Cardiac septum (tissue), 1 donor: ENCODE data around the gene ISM2. TPM values are rescaled to one million over a fixed set of nuclear protein-coding genes. Genes with fewer than 3 reads are reported as not detected.

ENCODE experiments used
- DNase-seq: peaks from one replicate; pipeline ENCODE4 v3.0.0-alpha.2; 2020; ENCODE audit warnings: low spot score
- intact Hi-C: fragments of 100-400 bp; cut with DNase I; formaldehyde crosslinking; loops from one replicate; pipeline ENCODE4 v1.14.0; 2022
- total RNA-seq: library from RNA; stranded (reverse); fragmentation: NEBNext Ultra II Directional; extraction: Animal tissue kit (Norgen Biotek cat#: 25700); gene quantifications from one replicate; pipeline ENCODE4 v1.2.1, GENCODE V29; 2021
- donor health status: DM: no; HTN: no; CAD: no.

ISM2 gene
- total RNA-seq, 1 donor from 2014 or later: not detected

DNA sequence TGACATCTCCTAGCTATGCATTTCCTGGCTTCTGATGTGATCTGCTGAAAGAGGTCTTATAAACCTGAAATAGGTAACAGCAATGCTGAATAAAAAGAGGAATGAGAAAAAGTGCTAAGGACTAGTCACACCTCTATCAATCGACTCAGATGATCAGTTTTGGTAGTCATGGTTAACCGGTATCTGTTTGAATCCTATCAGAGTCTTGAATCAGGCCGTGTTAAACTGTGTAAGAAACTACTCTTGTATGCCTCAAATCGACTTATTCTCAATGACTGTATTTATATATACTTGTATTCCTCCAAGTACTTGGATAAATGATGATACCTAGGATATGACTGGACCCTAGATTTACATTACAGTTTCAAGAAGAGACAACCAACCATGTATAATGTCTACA lies 10.8 kb upstream of the ISM2 start:
- intact Hi-C loops: no loop called here
- no peak for DNase-seq

DNA sequence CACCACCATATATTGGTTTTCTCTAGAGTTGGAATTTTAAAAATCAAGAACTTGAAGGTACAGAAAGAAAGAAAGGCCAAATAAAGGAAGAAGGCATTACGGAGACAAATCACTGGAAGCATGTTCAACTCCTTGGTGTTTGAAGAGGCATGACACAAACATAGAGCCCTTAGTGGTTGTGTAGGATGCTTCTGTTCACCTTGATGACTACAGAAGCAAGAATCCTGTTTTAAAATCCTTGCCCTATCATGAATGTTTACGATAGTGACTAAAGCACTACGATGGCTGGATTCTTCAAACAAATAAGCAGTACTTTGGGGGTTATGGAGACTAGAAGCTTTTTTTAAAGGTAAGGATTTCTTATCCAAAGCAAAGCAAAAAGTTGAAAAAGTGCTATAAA lies 10.3 kb upstream of the ISM2 start:
- intact Hi-C loops: no loop called here
- DNase-seq: no peak

DNA sequence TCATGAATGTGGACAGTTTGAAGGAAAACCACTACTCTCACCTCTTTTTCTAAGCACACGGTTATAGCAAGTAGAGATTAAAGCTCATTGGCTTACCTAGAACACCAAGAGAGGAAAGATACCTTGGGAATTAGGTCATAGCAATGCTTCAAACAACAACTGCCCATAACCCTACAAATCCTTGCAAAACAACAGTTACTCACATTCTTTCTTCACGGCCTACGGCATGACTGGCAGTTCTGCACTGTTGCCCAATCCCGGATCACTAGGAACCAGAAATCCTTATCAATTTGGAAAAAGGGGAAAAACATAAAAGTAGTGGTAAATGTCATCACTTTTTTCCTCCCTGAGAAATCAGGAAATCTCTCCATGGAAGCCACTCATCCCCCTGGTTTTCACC lies 9.6 kb upstream of the ISM2 start:
- DNase-seq: no peak
- intact Hi-C loops: no loop called here

DNA sequence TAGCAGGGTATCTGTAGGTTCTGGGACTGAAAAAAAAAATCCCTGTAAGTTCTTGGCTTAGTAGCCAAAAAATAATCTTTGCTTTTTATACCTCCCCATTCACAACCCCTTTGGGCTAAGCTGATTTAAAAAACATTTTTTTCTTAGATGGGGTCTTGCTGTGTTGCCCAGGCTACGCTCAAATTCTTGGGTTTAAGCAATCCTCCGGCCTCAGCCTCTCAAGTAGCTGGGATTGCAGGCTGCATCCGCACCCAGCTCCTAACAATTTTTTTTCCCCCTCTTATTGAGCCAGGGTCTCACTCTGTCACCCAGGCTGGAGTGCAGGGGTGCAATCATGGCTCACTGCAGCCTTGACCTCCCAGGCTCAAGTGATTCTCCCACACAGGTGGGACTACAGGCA lies 9.1 kb upstream of the ISM2 start:
- intact Hi-C loops: no loop called here
- no peak for DNase-seq

DNA sequence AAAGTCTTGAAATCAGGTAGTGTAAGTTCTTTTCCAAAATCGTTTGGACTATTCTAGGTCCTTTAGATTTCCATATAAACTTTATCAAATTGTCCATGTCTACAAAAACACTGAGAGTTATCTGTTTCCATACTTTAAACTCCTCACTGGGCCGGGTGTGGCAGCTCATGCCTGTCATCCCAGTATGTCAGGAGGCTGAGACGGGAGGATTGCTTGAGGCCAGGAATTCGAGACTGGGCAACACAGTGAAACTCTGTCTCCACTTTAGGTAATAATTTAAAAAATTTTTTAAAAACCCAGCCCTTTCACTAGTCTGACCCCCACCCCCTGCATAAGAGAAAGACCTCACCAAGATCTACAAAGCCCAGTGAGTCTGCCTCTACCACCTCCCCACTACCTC lies 6.4 kb upstream of the ISM2 start:
- DNase-seq: peak; percentile 15
- intact Hi-C loops: no loop called here

DNA sequence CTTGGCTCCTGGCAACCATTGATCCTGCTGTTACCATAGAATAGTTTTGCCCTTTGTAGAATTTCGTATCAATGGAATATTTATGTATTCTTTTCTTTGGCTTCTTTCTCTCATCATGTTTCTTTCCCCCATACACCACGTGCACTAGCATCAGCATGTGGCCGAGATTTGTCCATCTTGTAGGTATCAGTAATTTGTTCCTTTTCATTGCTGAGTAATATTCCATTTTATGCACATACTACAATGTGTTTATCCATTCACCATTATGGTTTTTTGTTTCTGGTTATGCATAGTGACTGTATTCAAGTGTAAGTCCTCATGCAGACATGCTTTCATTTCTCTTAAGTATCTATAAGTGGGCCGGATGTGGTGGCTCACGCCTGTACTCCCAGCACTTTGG lies 4.5 kb upstream of the ISM2 start:
- DNase-seq: peak; percentile 15
- intact Hi-C loops: no loop called here

DNA sequence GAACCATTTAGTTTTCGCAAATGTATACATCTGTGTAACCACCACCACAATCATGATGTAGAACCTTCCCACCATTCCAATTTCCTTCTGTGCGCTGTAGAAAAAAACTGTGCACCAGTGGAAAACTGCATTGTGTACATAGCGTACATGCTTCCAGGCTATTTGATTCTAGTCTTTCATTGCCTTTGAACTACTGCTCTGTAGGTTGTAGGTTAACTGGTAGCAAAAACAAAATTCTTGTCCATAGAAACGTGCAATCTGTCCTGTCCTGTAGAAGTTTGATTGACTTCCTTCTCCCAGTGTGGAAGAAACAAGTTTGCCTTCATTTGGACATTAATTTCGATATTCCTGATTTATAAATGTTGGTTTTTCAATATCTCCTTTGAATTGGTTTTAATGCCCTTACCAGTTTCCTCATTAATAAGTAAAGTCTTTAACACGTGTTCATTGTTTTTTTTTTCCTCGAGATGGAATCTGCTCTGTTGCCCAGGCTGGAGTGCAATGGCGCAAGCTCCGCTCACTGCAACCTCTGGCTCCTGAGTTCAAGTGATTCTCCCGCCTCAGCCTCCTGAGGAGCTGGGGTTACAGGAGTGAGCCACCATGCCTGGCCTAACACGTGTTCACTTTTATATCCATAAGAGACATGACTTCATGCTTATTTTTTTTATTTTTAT lies 3.6 kb upstream of the ISM2 start:
- intact Hi-C loops: no loop called here
- peak; percentile 0 for DNase-seq

DNA sequence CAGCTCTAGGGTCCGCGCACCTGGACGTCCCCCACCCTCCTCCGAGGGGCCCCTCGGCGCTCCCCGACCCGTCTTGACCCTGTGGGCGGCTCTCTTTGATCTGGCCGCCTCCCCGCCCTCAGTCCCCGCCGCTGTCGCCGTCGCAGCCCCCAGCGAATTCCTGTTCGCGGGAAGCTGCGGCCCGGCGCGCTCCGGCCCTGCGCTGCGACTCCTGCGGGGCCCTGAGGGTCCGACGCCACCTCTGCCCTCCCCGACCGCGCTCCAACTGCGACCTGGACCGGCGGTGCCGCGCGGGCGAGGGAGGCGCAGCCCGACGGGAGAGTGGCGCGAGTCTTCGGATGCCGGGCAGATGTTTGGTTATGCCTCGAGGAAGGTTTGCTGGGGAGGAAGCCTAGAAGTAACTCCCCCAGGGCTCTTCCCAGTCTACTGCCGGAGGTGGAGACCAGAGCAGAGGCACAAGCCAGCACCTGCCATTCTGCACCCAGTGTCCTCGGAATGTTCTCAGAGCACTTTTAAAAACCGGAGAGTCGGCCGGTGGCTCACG lies 440 bp upstream of the ISM2 start:
- intact Hi-C loops: no loop called here
- peak; percentile 43 for DNase-seq

DNA sequence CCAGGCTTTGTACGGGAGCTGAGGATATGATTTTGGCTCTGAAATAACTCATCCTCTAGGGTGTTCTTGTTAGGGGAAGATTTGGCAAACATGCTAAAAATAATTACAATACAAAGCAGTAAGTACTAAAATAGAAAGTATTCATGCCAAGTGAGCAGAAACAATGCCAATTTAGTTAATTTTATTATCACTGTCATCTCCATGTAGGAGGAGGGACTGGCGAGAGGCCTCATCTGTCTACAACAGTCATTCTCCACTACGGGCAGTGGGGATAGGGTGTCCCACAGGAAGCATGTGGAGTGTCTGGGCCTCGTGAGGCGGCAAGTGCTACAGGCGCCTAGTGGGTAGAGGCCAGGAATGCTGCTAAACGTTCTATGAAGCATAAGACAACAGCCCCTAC lies 3.3 kb downstream of the ISM2 start:
- intact Hi-C loops: no loop called here

DNA sequence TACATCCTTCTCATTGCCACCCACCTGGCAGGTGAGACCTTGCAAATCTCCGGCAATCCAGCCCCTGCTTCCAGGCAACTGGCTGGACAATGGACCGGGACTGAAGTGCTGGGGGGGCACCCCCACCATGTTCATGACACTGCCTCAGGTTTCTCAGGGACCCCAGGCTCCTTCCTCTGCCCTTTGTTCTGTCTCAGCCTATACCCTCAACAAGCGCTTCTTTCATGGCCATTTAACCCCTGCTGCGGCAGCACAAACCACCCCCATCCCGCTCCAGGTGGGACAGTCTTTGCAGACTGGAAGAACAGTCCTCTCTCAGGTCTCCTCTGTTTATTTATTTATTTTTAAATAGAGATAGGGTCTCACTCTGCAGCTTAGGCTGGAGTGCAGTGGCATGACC lies 7.6 kb downstream of the ISM2 start:
- intact Hi-C loops: no loop called here
- DNase-seq: no peak

More for the DNA sequence above, 3.3 kb downstream of the ISM2 start:
- no peak for DNase-seq

DNA sequence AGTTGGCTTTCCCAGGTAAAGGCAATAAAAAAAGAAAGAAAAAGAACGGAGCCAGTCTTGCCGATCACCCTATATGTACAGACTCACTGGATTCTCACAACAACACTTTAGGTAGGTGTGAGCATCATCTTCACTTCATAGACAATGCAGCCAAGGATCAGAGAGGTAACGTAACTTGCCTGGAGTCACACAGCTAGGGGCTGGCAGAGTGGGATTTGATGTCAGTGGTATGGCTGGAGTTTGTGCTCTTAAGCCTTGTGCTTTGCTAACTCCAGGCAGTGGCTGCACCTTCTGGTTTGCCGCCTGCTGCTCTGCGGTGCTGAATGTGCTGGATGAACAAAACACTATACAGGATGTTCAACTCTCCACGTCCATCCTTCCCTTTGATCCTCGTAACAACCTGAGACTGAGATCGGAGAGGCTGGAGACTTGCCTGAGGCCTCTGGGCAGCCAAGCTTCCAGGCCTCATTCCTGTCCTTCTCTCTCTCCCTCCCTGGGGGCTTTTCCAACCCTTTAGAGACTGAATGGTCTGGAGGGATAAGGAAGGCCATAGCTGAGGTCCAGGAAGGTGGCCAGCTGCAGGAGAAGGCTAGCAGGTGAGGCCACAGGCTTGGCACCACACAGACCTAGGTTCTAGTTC lies 8.1 kb downstream of the ISM2 start:
- intact Hi-C loops: no loop called here
- no peak for DNase-seq

DNA sequence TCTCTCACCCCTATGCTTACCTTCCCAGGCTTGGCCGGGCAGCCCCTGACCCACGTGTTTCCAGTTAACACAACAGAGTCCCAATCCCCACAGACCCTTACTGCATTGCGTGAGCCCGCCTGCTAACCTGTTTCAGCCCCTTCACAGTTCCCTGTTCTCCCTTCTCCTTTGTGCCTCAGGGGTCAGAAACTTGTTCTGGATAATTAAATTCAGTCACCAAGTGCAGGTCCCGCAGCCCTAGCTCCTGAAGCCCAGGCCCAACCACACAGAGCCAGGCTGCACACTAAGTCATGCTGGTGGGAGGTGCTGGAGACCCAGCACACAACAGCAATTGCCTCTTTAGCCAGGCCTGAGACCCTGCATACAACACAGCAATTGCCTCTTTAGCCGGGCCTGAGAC lies 9.6 kb downstream of the ISM2 start:
- intact Hi-C loops: no loop called here
- no peak for DNase-seq

DNA sequence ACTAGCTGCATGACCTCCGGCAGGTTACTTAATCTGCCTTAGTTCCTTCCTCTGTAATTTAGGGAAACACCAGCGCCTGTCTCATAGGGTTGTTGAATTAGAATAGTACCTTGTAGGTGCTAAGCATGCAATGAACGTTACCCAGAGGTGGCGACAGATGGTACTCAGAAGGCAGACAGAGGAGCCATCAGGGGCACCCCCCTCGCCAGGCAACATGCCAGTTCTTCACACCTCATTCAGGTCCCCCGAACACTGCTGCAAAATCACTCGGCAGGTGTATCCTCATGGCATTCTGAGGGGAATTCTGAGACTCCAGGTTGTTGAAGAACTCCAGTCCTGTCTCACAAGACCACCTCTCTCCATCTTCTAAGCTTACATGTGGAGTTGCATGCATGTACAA lies 10.1 kb downstream of the ISM2 start:
- no peak for DNase-seq
- intact Hi-C loops: no loop called here

DNA sequence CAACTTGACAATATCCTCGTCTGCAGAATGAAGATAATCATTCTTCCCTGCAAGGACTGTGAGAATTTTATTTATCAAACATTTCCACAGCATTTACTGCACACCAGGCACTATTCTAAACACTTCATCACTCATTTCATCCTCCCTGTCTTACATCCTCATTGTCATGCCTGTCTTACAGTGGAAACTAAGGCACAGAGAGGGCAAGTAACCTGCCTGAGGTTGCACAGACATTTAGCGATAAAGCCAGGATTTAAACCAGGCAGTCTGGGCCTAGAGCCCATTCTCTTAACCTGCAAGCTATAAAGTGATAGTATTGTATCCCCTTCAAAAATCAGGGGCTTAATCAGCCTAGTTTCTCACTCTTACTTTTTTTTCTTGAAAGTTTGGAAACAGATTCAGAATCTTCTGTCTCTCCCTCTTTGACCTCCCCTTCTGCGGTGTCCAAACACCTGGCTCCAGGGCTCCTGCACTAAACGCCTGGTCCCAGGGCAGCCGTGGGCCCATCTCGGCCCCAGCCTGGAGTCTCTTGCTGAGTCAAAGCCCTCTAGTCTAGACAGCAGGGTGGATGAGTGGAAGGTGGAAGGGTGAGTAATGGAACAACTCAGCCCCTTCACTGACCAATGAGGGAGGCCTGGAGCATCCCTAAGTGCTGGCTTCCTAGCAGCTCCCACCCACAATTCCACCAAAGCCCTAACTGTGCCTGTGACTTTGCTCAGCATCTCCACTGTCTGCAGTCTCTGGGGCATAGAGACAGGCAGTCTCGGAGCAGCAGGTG lies 12.5 kb downstream of the ISM2 start:
- DNase-seq: no peak
- intact Hi-C loops: no loop called here

DNA sequence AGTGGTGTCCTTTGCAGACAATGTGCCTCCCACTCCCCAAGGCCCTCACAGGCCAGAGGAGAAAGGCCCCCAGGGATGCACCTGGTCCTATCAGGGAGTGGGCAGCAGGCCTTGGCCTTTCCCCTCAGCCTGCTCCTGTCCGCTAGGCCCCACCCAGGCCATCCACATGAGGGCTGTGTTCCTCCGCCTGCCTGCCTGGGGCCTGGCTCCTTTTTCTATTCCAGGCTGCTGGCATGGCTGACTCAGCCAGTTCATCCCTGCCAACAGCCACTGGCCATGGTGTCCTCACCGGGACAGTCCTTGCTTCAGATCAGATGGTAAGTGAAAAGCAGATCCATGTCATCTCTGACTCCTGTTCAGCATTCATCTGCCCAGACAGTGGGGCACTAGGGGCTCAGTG lies 13.4 kb downstream of the ISM2 start:
- no peak for DNase-seq
- intact Hi-C loops: no loop called here

DNA sequence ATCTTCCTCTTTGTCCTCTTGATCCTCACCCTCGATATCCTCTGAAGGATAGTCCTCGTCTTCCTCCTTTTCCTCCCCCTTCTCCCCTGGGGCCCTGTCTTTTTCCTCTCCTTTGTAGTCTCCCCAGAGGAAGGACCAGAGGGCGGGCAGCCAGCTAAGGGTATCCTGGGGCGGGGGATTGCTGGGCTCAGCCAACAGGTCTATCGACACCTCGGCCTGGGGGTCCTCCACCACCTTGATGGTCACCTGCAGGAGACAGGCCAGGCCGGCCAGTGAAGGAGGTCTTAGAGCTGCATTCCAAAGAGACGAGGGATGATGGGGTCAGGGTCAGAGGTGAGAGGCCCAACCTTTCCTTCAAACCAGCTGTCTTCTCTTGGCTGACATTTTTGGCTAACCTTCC lies 16.2 kb downstream of the ISM2 start:
- intact Hi-C loops: no loop called here
- no peak for DNase-seq

DNA sequence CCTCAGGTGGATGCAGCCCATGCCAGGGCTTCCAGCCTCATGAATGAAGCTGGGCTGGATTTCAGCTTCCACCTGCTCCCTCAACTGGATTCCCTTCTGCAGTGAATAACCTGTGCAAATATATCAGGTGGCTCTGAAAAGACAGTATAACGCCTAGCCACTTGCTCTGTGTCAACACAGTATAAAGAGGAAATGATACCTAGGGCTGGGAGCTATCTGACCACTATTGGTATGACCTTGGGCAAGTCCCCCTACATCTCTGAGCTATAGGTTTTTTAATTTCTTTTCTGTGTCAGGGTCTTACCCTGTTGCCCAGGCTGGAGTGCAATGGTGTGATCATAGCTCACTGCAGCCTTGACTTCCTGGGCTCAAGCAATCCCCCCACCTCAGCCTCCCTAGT lies 19.8 kb downstream of the ISM2 start:
- DNase-seq: no peak
- intact Hi-C loops: no loop called here

DNA sequence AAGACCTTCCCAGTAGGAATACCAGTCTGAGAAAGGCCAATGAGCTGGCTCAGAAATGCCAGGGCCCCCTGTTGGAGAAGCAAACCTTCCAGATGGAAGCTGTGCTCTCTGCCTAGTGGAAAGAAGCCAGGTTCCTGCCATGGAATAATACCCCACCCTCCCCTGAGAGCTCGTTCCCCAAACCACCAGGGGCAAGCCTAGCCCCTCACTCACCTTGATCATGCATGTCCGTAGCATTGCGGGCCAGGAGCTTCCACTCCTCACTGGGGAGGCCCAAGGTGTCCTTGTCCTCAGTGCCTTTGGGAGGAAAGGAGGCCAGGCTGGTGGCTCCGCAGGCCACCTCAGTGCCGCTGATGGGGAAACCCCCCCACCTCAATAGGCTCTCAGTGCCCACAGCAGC lies 20.6 kb downstream of the ISM2 start:
- intact Hi-C loops: no loop called here
- no peak for DNase-seq

DNA sequence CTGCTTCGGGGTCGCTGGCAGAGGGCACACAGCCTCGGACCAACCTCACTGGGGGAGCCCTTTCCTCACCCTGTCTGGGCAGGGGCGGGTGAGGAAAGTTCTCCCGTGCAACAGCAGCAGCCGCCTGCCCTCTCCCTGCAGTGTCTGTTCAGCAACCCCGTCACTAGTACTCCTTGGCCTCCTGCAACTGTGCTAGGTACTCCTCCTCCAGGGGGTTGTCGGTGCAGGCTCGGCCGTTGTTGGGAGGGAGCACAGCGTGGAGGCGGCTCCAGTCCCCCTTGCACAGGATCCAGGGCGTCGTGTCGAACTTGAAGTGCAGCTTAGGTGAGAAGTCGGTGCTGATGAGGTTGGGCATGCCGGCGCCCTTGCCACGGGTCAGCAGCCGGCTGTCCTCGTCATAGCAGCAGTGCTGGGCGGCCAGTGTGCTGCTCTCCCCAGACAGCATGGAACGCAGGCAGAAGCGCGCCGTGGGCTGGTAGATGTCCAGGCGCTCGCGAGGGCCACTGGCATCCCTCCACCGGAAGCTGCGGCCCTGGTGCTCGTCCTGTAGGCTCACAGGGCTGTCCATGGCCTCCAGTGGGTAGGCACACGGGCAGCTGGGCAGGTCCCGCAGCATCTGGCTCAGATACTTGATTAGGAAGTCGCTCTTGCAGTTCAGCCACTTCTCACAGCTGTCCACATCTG lies 23.0 kb downstream of the ISM2 start:
- intact Hi-C loops: no loop called here
- no peak for DNase-seq

DNA sequence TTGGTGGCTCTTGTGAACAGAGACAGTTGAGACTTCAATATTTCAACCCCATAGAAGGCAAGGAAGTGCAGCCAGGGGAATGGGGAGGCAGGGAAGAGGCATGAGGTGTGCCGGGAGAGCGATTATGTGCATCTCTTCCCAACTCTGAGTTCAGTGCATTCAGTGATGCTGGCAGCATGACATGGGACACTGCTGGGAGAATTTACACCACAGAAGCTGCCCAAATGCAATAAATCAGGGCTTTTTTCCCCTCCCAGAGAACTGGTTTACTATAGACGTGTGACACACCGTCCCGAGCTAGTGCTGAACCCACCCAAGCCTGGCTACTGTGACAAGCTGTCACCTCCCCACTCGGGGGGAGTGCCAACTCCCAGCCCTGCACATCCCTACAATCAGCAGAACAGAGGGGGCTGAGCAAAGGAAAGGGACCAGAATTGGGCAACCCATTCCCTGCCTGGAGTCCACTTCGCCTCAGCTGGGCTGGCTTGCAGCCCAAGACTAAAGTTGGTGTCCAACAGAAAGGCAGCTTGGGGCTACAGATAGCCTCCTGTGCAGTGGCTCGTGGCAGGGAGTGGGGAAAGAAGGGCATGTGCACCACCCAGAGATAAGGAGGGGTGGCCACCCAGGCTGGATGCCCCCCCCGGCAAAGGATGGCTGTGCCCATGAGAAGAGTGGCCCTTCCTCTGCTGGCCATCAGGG lies 24.0 kb downstream of the ISM2 start:
- intact Hi-C loops: no loop called here
- DNase-seq: no peak
